ENCODE results near the gene SAXO2. TPM values are rescaled to one million over a fixed set of nuclear protein-coding genes. Genes with fewer than 3 reads are reported as not detected.
"Not testable (repeated sequence)": the region's sequence is repeated elsewhere in the genome, so short reads cannot be mapped to it uniquely, and the experiment has no call there.

SAXO2 gene
- total RNA-seq, 1 donor from 2014 or later: 1.3 TPM

DNA sequence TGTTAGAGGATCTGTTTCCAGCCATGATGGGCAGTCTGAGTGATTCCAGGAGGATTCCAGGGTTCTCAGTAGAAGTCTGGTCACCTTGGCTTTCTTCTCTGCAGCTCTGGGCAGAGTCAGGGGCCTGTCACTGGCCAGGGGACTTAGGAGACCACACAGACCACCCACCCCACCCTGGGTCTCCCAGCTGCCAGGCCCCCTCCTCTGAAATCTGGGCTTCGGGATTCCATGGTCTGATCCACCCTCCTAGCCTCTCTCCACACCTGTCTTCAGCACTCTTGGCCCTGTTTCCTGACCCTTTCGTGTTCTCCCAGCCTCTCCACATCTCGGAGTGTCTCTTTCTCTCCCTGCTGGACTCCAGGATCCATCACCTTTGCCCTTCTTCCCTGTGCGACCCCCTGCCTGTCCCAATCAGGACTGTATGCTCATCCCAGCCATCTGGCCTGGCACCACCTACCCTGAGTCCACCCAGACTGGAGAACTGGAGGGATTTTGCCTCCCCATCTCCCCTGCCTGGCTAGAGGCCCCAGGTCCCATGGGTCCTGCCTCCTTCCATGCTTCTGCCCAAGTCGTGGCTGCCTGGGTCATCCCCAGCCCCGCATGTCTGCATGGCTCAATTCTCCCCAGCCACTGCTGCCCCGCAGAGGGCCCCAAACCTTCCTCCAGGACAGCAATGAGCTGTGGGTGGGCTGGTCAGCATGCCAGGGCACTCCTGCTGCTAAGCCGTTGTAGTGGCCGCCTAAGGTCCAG is 52.3 kb downstream of the SAXO2 start:
- no peak for DNase-seq

DNA sequence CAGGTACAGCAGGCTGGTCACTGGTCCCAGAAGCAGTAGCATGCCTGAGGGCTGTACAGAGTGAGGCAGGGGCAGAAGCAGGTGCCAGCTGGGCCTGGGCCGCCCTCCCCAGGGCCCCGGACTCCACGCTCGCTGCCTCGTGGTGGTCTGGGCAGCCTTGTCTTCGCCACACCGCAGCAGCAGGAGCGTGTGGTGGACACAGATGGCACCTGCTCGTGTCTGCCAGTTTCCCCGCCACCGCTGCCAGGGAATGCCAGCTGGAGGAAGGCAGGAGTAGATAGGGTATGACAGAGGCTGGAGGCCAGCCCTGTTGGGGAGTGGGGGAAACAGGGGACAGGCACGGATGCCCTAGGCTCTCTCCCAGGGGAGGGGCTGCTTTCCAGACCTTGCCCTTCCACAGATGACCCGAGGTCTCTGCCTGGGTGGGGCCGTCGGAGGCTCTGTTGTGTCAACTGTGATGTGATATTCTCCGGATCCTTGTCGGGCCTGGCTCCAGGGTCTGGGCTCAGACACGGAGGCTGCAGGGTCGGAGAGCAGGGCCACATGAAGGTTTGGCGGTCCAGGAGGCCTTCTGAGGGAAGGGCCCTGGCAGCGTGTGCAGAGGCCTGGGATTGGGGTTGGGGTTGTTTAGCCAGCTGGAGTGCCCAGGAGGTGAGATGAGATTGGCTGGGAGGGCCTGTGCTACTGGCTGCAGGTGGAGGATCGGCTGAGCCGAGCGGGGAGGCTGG is 53.1 kb downstream of the SAXO2 start:
- DNase-seq: no peak

DNA sequence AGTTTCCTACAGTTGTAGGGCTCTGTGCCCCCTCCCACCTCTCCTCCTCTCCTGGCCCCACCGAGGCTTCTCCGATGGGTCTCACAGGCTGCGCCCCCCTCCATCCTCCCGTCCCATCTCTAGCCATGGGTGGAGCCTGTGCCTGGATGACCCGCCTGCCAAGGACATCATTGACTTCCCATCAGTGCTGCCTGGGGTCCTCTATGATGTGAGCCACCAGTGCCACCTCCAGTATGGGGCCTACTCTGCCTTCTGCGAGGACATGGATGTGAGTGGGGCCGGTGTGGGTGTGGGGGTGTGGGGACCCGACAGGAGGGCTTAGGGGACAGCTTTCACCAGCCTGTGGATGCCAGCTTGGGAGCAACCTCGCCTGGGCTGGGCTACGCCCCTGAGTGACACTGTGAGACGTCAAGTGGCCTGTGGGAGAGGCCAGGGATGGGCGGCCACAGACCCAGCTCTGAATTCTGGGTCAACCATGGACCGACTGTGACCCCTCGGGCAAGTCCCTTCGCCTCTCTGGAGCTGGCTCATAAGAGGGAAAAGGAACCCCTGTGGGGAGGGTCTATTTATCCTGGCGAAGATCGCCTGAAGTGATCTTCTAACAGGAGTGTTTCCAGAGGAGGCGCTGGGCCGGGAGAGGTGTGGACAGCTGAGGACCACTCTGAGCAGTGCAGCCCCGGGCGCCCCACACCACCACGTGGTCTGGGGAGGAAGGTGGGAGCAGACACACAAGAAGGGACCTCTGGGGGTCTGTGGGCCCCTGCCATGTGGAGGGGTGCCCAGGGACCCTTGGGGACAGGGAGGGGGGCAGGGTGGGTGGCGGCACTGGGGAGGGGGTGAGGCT is 53.9 kb downstream of the SAXO2 start:
- not testable (repeated sequence) for DNase-seq

DNA sequence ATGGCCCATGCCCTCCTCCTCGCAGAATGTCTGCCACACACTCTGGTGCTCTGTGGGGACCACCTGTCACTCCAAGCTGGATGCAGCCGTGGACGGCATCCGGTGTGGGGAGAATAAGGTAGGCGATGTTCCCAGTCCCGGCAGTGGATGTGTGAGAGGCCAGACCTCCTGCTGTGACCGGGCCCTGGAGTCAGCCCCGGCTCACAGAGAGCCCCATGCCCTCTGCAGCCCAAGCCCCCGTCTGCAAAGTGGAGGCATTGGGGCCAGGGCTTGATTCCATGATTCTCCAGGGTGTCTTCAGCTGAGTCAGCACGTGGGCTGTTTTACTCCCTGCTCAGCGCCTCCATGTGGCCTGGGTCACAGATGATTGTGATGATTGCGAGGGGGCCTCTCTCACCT is 54.5 kb downstream of the SAXO2 start:
- DNase-seq: no peak

DNA sequence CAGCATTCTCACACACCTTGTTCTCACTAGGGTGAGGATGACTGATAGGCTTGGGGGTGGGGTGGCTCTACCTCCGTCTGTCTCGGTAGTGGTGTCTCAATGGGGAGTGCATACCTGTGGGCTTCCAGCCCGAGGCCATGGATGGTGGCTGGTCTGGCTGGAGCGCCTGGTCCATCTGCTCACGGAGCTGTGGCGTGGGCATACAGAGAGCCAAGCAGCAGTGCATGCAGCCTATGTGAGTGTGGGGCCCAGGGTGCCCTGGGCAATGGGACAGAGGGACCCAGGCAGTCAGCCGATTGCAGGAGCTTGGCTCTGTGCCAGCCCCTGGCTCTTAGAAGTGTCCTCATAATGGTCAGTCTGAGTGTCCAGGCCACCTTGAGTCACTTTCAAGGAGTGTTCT is 54.9 kb downstream of the SAXO2 start:
- not testable (repeated sequence) for DNase-seq

DNA sequence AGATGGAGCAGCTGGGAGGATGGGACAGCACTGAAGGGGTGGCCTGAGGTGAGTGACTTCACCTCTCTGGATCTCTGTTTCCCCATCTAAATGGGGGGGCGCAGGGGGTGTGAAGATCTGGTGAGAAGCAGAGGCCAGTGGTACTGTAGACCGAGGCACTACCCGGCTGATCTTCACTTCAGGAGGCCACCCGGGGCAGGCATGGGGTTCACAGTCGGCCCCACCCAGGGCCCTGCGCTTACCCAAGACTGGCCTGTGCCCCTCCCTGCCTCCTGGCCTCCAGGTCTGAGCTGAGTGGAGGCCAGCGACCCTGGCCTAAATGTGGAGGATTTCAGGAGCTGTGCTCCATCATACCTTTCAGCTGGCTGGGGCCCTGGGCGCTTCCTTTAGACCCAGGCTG is 55.7 kb downstream of the SAXO2 start:
- DNase-seq: not testable (repeated sequence)

DNA sequence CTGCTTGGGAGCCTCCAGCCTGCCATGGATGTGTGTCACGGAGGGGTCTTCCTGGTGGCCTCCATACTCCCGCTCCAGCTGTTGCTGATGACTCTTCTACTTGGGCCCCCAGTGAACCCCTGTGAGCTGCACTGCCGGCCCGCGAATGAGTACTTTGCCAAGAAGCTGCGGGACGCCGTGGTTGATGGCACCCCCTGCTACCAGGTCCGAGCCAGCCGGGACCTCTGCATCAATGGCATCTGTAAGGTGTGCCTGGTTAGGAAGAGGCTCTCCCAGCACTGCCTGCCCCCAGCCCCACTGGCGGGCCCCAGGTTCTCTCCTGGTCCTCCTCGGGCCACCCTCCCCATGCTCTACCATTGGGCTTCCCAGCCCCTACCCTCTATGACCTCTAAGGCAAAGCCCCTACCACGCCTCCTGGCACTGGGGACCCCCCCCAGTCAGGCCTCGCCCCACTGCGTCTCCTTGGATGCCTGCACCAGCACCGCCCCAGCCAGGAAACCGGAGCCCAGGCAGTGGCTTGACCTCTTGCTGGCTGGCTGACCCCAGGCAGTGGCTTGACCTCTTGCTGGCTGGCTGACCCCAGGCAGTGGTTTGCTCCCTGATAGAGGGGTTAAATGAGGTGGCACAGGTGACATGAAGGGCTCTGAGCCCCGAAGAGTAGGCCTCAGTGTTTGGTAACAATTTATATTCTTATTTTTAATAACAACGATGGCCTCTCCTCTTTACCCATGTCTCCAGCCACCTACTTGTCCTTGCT is 57.1 kb downstream of the SAXO2 start:
- DNase-seq: not testable (repeated sequence)

DNA sequence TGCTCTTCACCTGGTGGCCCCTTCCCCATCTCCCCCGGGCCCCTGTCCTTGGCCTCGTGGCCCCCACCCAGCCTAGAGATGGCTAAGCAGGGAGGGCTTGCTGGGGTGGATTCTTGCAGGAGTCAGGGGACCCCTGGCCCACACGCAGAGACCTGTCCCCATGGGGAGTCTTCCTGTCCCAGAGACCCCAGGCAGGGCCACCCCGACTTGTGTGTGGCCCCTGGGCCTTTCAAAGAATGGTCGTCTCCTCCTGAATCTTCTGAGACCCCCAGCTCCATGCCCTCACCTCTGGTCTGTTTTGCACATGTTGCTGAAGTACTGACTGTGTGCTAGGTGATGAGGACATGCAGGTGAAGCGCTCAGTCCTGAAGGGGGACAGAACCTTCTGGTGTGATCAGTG is 58.2 kb downstream of the SAXO2 start:
- not testable (repeated sequence) for DNase-seq

DNA sequence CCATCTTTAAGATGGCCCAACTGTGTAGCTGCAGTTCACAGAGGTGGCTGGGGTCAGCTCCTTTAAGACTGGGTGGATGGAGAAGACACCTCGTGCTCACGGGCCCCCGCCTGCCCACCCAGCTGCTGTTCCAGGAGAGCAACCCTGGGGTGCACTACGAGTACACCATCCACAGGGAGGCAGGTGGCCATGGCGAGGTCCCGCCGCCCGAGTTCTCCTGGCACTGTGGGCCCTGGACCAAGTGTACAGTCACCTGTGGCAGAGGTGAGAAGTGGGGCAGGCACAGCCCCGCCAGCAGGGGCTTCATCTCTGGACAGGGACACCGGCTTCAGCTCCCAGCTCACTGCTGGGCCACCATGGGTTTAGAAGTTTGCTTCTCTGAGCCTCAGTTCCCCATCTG is 59.9 kb downstream of the SAXO2 start:
- not testable (repeated sequence) for DNase-seq

DNA sequence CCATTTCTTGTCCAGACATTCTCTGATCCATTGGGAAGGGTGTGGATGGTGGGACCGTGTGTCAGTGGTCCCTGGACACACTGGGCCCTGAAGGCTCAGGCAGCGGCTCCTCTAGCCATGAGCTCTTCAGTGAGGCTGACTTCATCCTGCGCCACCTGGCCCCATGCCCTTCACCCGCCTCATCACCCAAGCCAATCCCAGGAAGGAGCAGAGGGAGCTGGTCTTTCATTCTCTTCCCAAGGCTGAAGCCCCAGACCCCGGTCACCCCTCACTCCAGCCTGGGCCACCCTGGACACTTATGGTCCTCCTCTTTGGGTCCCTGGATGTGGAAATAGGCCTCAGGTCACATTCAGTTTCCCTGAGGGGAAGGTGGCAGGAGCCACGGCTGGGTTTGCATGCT is 62.2 kb downstream of the SAXO2 start:
- not testable (repeated sequence) for DNase-seq

DNA sequence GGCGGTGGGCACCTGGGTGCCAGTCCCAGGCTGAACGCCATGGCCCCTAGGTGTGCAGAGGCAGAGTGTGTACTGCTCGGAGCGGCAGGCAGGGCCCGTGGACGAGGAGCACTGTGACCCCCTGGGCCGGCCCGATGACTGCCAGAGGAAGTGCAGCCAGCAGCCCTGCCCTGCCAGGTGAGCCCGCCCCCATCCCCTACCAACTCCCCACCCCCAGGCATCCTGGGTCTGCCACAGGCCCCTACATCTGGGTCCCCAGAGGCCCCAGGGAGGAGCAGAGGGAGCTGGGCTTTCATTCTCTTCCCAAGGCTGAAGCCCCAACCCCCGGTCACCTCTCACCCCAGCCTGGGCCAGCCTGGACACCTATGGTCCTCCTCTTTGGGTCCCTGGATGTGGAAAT is 63.0 kb downstream of the SAXO2 start:
- not testable (repeated sequence) for DNase-seq

DNA sequence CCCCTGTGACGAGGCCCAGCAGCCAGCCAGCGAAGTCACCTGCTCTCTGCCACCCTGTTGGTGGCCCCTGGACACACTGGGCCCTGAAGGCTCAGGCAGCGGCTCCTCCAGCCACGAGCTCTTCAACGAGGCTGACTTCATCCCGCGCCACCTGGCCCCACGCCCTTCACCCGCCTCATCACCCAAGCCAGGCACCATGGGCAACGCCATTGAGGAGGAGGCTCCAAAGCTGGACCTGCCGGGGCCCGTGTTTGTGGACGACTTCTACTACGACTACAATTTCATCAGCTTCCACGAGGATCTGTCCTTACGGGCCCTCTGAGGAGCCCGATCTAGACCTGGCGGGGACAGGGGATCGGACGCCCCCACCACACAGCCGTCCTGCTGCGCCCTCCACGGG is 64.3 kb downstream of the SAXO2 start:
- not testable (repeated sequence) for DNase-seq

DNA sequence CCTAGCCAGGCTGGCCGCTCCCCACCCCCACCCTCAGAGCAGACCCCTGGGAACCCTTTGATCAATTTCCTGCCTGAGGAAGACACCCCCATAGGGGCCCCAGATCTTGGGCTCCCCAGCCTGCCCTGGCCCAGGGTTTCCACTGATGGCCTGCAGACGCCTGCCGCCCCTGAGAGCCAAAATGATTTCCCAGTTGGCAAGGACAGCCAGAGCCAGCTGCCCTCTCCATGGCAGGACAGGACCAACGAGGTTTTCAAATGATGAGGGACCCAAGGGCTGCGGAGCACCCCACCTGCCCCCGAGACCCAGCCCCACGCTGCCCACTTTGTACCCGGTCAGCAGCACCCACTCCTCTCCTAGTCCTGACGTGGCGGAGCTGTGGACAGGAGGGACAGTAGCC is 64.8 kb downstream of the SAXO2 start:
- DNase-seq: not testable (repeated sequence)

DNA sequence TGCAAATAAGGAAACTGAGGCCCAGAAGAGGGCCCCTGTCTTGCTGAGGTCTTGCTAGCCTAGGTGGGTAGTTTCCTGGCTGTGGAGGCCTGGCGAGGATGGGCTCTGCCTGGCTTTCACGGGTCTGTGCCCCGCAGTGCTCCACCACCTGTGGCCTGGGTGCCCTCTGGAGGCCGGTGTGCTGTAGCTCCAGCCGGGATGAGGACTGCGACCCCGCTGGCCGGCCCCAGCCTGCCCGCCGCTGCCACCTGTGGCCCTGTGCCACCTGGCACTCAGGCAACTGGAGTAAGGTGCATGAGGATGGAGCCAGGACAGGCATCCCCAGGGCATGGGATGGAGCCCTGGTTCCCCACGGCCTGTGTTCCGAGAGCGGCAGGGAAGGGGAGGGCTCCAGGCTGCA is 66.4 kb downstream of the SAXO2 start:
- DNase-seq: not testable (repeated sequence)

DNA sequence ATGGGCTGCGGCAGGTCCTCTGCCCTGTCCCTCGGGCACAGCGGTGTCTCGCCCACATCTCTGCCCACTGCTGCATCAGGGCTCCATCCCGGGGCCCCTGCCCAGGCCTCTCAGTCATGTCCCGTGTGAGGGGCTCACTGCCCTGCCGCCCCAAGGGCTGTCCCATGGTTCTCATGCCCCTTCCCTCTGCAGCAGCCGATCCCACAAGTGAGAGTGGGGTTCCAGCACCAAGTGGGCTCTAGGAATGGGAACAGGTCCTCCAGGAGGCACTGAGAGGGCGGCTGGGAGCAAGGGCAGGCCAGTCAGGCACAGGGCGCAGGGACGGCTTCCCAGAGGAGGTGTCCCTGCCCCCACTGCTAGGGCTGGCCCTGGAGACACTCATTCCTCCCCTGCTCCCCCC is 68.3 kb downstream of the SAXO2 start:
- not testable (repeated sequence) for DNase-seq

DNA sequence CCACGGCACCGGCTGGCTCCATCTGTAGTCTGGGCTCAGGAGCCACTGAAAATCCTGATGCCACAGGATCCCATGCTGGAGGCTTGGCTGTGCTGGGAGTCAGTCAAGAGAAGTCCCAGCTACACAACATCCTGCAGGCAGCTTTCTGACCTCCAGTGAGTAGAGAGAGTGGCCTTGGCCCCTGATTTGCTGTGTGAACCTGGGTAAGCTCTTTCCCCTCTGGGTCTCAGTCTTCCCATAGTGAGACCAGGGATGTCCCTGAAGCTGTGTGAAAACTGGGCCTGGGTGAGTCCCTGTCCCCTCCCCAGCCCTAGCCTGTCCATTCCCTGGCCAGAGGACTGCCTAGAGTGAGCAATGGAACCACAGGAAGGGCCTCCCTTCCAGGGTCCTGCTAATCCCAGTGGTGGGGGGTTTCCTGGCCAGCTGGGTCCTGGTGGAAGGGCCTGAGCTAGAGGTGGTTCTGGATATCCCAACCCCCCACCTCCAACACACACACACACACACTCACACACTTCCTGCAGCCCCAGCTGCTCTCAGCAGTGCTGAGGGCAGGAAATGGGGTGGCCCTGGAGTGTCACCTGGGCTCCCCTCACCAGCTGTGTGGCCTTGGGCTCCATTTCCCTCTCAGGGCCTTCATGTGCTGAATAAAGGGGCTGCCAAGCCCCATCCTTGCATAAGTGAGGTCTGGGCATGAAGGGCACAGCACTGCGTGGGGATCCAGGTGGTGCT is 69.1 kb downstream of the SAXO2 start:
- not testable (repeated sequence) for DNase-seq

DNA sequence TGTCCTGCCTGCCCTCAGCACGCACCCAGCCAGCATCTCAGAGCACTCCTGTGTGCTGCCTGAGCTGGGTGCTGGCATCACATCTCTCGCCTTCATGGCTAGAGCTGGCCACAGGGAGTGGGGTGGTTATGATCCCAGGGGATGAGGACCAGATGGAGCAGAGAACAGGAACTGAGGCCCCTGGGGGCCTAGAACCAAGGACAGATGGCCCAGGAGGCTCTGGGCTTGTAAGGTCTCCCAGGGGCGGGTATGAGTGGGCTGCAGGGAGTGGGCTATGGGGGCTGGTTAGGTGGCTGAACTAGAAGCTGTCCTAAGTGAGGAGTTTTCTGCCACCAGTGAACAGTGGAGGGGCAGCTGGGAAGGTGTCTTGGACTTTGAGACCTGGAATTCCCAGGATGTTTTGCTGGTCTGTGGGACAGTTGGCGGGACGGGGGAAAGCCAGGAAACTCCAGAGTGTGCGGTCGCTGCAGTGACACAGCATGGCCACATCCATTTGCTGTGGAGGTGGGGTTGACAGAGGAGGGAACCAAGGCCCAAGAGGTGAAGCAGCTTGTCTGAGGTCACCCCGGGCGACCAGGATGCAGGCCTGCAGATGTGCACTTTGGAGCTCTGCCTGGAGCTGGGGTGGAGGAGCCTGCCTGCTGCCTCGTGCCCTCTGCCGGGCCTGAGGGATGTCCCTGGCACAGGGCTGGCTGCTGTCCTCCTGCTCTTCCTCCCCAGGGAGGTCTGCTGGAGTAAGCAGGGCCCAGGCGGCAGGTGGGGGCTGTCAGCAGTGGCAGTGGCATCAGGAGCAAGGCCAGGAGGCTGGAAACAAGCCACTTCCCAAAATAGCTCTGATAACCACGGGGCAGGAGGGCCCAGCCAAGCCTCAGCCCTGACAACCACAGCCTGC is 70.3 kb downstream of the SAXO2 start:
- DNase-seq: not testable (repeated sequence)

DNA sequence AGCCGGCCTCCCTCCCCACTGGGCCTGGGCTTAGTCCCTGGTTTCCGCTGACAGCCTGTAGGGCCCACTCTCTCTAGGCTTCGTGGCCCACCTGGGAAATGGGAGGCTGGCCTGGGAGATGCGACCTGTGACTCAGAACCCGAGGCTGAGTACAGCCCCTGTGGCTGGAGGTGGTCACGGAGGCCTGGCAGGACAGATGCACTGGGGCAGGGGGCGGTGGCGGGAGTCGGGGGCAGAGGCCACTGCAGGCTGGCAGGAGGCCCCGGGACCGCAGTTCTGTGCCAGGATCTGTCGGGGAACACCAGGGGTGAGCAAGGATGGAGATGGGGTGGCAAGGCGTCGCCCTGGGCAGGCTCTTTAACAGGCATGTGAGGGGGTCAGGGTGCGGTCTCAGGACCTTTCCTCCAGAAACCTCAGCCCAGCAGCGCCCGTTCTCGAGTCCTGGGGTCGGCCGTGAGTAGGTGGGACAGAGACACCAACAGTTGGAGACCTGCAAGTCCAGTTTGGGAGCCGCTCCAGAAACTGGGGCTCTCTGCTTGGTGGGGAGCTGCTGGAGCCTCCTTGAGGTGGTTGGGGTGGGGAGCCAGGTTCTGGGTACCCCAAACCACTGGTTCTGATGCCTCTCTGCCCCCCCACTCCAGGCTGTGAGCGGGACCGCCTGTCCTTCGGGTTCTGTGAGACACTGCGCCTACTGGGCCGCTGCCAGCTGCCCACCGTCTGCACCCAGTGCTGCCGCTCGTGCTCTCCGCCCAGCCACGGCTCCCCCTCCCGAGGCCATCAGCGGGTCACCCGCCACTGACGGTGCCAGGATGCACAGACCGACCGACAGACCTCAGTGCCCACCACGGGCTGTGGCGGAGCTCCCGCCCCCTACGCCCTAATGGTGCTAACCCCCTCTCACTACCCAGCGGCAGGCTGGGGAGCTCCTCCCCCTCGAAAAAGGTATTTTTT is 71.3 kb downstream of the SAXO2 start:
- DNase-seq: not testable (repeated sequence)
